Lower leg skin (tissue), 3 donors: ENCODE results near the gene DVL3.

Experiments used
- POLR2A ChIP-seq, 2 donors: fragments of 450-650 bp; IDR thresholded peaks; one replicate each; pipeline ENCODE4 v1.6.1; 2016 to 2017; ENCODE audit warnings: antibody characterized with exemption in 2 of 2, mild to moderate bottlenecking in 1 of 2, moderate library complexity in 1 of 2
- TF ChIP-seq, protein P1 (sequence below), 3 donors: fragments of 450-650 bp; IDR thresholded peaks; one replicate each; pipeline ENCODE4 v1.5.1; 2016; ENCODE audit warnings: antibody characterized with exemption in 3 of 3, mild to moderate bottlenecking in 3 of 3, moderate library complexity in 2 of 3

DNA sequence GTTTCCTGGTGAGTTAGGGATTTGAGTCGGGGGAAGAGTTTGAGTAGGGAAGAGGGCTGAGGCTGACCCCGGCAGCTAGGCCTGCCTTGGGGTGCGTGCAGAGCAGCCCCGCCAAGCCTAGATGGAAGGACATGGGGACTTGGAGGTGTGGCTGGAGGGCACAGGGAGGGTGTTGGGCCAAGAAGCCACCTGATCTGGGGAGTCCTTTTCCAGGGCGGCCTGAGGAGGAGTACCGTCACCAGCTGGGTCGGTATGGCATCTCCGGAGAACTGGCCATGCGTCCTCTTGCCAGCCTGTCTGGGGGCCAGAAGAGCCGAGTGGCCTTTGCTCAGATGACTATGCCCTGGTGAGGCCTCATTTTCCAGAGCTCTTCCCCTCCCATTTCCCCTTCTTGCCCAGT is 37.7 kb downstream of the DVL3 start:
- TF ChIP-seq, protein P1, sequence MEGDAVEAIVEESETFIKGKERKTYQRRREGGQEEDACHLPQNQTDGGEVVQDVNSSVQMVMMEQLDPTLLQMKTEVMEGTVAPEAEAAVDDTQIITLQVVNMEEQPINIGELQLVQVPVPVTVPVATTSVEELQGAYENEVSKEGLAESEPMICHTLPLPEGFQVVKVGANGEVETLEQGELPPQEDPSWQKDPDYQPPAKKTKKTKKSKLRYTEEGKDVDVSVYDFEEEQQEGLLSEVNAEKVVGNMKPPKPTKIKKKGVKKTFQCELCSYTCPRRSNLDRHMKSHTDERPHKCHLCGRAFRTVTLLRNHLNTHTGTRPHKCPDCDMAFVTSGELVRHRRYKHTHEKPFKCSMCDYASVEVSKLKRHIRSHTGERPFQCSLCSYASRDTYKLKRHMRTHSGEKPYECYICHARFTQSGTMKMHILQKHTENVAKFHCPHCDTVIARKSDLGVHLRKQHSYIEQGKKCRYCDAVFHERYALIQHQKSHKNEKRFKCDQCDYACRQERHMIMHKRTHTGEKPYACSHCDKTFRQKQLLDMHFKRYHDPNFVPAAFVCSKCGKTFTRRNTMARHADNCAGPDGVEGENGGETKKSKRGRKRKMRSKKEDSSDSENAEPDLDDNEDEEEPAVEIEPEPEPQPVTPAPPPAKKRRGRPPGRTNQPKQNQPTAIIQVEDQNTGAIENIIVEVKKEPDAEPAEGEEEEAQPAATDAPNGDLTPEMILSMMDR (IDR thresholded peaks at IDR 0.05): no peak
- TF ChIP-seq POLR2A (IDR thresholded peaks at IDR 0.05): no peak
